Measurements from ENCODE around the gene MEP1A.
"Not testable (repeated sequence)": the region's sequence is repeated elsewhere in the genome, so short reads cannot be mapped to it uniquely, and the experiment has no call there.

Gene MEP1A

DNA sequence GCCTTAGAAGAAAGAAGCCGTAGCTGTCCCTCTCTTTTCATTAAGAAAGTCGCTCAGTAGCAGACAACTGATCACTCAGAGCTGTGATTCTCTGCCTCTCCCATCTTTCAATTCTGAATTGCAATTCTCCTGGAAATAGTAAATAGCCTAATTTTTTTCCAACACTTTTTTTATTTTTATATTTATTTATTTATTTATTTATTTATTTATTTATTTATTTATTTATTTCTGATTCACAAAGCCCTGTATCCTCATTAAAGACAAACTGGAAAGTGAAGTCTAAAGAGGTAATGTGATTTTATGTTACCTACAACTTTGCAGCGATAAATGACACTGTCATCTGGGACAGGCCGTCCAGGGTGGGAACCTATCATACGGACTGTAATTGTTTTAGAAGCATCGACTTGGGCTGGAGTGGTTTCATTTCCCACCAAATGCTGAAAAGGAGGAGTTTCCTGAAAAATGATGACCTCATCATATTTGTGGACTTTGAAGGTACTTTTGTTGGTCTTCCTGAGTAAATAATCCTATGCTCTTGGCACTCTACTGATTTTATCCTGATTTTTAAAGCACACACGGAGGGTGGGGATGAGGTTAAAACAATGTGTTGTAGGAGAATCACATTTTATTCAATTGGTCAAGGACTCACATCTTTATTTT, 41.2 kb downstream of the MEP1A start:
- DNase-seq = not testable (repeated sequence)

- not testable (repeated sequence) for DNase-seq
Measured at GRCh38 chr6:46834991-46835390, 41.8 kb downstream of the MEP1A start.

GRCh38 chr6:46838033-46838432, 44.8 kb downstream of the MEP1A start:
- DNase-seq = no peak

DNA sequence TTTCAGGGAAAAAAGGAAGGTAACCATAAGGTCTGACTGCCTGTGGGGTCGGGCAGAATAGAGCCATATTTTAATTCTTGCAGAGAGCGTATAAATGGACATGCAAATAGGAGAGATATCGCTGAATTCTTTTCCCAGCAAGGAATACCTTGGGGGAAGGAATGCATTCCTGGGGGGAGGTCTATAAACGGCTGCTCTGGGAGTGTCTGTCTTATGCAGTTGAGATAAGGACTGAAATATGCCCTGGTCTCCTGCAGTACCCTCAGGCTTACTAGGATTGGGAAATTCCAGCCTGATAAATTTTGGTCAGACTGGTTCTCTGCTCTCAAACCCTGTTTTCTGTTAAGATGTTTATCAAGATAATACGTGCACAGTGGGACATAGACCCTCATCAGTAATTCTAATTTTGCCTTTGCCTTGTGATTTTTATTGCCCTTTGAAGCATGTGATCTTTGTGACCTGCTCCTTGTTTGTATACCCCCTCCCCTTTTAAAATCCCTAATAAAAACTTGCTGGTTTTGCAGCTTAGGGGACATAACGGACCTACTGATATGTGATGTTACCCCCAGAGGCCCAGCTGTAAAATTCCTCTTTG, 49.2 kb downstream of the MEP1A start:
- DNase-seq = not testable (repeated sequence)

DNA sequence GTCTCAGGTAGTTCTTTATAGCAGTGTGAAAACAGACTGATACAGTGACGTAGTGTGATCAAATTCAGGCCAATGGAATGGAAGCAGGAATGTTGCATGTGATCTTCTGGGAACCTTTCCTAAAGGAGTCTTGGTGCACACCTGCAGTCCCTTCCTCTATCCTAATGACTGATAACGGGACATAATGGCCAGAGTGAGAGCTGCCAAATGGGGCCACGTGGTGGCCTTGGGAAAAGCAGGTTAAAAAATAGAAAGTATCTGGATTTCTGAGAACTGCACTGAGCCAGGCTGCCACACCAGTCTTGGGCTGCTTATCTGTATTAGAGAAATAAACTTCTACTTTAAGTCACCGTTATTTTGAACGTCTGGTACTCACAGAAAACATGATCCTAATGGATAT, 51.9 kb downstream of the MEP1A start:
- DNase-seq = no peak

- DNase-seq = peak in 1 of 2 experiments; percentile 76
Measured at GRCh38 chr6:46848684-46849360, 55.6 kb downstream of the MEP1A start.

DNA sequence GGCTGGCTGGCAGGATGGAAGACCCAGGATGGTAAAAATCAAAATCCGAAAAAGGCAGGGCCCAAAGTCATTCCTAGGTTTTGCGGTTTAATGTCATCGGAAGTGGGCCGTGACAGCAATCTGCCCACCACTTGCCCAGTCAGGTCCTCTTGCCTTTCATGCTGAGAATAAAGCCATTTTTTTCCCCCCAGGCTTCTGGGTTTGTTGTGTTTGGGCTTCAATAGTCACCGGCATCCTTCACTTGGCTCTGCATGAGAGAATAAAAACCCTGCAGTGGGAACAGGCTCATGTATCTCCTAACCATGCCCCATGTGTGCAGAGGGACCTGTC, 56.1 kb downstream of the MEP1A start:
- no peak for DNase-seq

- no peak for DNase-seq
Measured at GRCh38 chr6:46850792-46851191, 57.6 kb downstream of the MEP1A start.

DNA sequence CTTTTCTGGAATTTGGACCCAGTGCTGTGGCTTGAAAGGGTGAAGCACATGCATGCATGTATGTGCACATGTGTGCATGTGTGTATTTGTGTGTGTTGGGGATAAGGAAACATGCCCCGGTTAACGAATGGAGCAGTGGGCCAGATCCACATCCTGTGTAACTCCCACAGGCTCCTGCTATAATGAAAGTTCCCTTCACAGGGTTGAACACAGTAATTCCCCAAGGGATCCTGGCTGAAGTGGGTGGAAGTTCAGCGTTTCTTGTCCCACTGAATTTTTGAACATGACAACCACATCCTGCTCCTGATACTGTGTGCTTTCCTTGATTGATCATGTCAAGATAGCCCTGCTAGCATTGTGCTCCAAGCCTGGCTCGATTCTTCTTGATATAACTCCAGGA, 58.4 kb downstream of the MEP1A start:
- DNase-seq = not testable (repeated sequence)

- DNase-seq = peak in 1 of 2 experiments; percentile 22
Measured at GRCh38 chr6:46855966-46856365, 62.8 kb downstream of the MEP1A start.

DNA sequence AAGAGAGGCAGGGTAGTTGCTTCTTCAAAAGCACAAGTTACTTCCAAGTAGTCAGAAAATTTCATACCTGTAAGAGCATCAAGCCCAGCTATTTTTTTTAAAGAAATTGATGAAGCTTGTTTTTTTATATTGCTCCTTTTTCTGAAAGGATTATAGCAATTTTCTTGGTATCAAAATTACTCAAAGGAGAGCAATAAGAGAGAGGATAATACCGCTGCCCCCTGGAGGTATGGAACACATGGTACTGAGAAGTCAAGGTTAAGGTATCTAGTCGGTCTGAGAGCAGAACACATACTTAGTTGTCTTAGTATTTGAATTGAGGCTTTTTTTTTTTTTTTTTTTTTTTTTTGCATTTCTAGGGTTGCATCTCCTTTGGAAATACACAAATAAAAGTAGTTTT, 69.2 kb downstream of the MEP1A start:
- DNase-seq = no peak

DNA sequence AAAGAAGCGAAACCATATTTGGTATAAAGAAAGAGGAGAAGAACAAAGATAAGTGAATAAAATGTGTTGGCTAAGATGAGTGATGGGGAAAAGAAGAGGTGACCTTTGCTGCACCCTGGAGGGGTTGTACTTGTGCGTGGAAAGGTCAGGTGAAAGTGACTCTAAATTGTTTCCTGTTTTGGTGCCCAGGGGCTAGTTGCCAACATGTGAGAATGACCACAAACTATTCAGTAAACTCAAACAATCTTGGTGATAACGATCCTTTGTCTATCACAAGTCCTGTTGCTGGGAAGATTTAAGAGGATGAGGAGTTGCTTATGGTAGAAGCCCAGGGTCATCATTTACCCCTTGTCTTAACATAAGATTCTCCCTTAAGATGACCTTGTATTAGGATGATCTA, 70.6 kb downstream of the MEP1A start:
- DNase-seq = no peak

DNA sequence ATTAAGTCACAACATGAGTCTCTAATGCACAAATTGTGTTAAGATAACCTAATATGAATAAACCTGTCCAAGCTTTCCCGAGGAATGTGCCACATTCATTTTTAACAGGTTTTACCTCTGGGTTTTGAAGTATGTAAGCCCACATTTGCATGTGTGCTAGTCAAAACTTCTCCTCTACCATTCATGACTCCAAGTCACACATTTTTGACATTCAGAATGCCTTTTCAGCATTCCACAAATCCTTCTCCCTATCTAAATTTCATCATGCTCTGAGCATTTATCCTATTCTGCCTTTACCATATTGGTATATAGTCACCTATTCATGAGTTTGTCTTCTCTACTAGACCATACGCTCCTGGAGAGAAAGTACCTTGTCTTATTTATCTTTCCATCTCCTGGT, 72.0 kb downstream of the MEP1A start:
- DNase-seq = no peak

- no peak for DNase-seq
Measured at GRCh38 chr6:46867411-46867810, 74.2 kb downstream of the MEP1A start.

GRCh38 chr6:46876126-46876525, 82.9 kb downstream of the MEP1A start:
- DNase-seq = no peak

DNA sequence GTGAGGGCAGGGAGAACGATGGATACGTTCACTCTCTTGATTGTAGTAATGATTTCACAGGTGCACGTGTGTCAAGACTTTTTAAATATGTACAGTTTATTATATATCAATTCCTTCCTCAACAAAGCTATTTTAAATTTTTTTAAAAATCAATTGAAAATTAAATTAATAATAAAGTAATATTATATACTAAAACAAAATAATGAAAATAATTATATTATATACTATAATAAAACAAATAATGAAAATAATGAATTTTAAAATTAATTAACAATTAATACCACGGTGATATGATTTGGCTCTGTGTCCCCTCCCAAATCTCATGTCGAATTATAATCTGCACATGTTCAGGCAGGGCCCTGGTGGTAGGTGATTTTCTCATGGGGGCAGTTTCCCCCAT, 85.8 kb downstream of the MEP1A start:
- no peak for DNase-seq

DNA sequence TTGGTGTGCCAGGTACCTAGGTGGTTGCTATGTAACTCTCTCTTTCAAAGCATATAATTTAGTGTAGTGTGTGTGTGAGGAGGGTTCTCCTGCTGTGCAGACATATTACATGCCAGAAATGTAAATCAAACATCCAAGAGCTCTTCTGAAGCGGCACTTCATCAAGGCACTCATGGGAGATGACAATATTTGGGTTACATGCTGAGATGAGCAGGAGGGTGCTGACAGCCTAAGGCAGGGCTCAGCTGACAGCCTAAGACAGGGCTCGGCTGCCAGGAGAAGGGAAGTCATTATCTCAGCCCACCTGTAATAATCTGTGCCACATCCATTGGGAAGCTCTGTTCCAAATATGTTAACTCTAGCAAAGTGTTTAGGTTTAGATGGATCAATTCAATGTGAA, 89.5 kb downstream of the MEP1A start:
- no peak for DNase-seq

DNA sequence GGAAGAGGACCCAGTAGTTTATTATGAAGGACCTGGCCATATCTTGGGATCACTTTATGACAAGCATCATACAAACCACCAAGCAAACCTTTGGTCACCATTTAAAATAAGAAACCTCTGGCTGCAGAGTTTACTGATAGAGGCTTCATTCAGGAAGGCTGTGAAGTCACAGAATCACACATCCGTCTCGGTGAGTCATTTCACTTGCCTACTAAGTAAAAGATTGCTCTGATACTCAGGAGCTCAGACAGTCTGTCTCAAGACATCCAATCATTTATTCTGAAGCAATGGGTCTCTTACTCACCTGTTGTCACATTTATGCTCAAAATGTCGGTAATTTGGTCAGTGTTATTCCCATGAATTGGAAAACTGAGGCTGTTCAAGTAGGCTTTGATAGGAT, 94.8 kb downstream of the MEP1A start:
- no peak for DNase-seq

- no peak for DNase-seq
Measured at GRCh38 chr6:46888578-46888977, 95.4 kb downstream of the MEP1A start.
